HepG2 (cell line): ENCODE results near the gene TMEM98. TPM values are rescaled to one million over a fixed set of nuclear protein-coding genes. Genes with fewer than 3 reads are reported as not detected.
A peak's percentile ranks its signal among the peaks of the same experiment; 100 is the strongest.

ENCODE experiments used
- CCDC6 ChIP-seq: sonication (generic); formaldehyde crosslinking; IDR thresholded peaks from 2 replicates; pipeline ENCODE4 v1.8.1; 2022; ENCODE audit warnings: mild to moderate bottlenecking, missing genetic modification reagents, moderate library complexity
- DNMT1 ChIP-seq: sonication (generic); formaldehyde crosslinking; IDR thresholded peaks from 2 replicates; pipeline ENCODE4 v1.5.1; 2020; ENCODE audit warnings: mild to moderate bottlenecking, missing genetic modification reagents
- FIP1L1 ChIP-seq: fragments of 200-400 bp; formaldehyde crosslinking; IDR thresholded peaks from 2 replicates; pipeline ENCODE4 v1.6.1; 2018; ENCODE audit warnings: low read depth, mild to moderate bottlenecking, low read length, moderate library complexity, borderline replicate concordance; ENCODE audit not compliant: insufficient read depth
- FOXP1 ChIP-seq, 2 experiments: fragments of 450-650 bp in 1 of 2; IDR thresholded peaks; 2 replicates each; pipeline ENCODE4 v1.6.1; 2017 to 2018; ENCODE audit warnings: antibody characterized with exemption in 1 of 2
- GPBP1L1 ChIP-seq: sonication (generic); formaldehyde crosslinking; IDR thresholded peaks from 2 replicates; pipeline ENCODE4 v1.5.0; 2020; ENCODE audit warnings: mild to moderate bottlenecking, missing genetic modification reagents
- KAT2B ChIP-seq: fragments of 150-350 bp; IDR thresholded peaks from 2 replicates; pipeline ENCODE4 v1.6.1; 2014; ENCODE audit warnings: low read depth, low read length, borderline replicate concordance
- MNT ChIP-seq: fragments of 450-650 bp; IDR thresholded peaks from 2 replicates; pipeline ENCODE4 v1.6.1; 2016
- NR2F6 ChIP-seq, 2 experiments: IDR thresholded peaks; 2 replicates each; pipeline ENCODE4 v1.6.1; 2016; ENCODE audit warnings: antibody characterized with exemption in 1 of 2, mild to moderate bottlenecking in 1 of 2
- SNAPC2 ChIP-seq: sonication (generic); formaldehyde crosslinking; IDR thresholded peaks from 2 replicates; pipeline ENCODE4 v1.8.1; 2022; ENCODE audit warnings: mild to moderate bottlenecking, missing genetic modification reagents
- TCF12 ChIP-seq, 2 experiments: fragments of 450-650 bp in 1 of 2; sonication (generic) in 1 of 2; formaldehyde crosslinking in 1 of 2; IDR thresholded peaks; 2 replicates each; pipeline versions ENCODE4 v1.6.1 to v1.8.0; 2017 to 2022; ENCODE audit warnings: antibody characterized with exemption in 1 of 2, mild to moderate bottlenecking in 1 of 2, missing genetic modification reagents in 1 of 2, moderate library complexity in 1 of 2
- TFE3 ChIP-seq: IDR thresholded peaks from 2 replicates; pipeline ENCODE4 v1.6.1; 2016
- ZBTB20 ChIP-seq: sonication (generic); formaldehyde crosslinking; IDR thresholded peaks from 2 replicates; pipeline ENCODE4 v1.8.1; 2023; ENCODE audit warnings: missing genetic modification reagents, low read depth, mild to moderate bottlenecking, borderline replicate concordance
- ZGPAT ChIP-seq: IDR thresholded peaks from 2 replicates; pipeline ENCODE4 v1.6.1; 2016; ENCODE audit warnings: mild to moderate bottlenecking
- ZNF121 ChIP-seq: sonication (generic); formaldehyde crosslinking; IDR thresholded peaks from 2 replicates; pipeline ENCODE4 v1.5.0; 2020; ENCODE audit warnings: mild to moderate bottlenecking, missing genetic modification reagents
- ZNF136 ChIP-seq: sonication (generic); formaldehyde crosslinking; IDR thresholded peaks from 2 replicates; pipeline ENCODE4 v1.8.1; 2022; ENCODE audit warnings: low read depth, mild to moderate bottlenecking, moderate library complexity, missing genetic modification reagents
- ZNF512 ChIP-seq: sonication (generic); formaldehyde crosslinking; IDR thresholded peaks from 2 replicates; pipeline ENCODE4 v1.4.0; 2020; ENCODE audit warnings: mild to moderate bottlenecking, missing genetic modification reagents
- ZNF563 ChIP-seq: sonication (generic); formaldehyde crosslinking; IDR thresholded peaks from 2 replicates; pipeline ENCODE4 v1.8.0; 2022; ENCODE audit warnings: mild to moderate bottlenecking, moderate library complexity, missing genetic modification reagents
- ZNF570 ChIP-seq: sonication (generic); formaldehyde crosslinking; IDR thresholded peaks from 2 replicates; pipeline ENCODE4 v1.4.0; 2020; ENCODE audit warnings: mild to moderate bottlenecking, missing genetic modification reagents, borderline replicate concordance
- ZNF879 ChIP-seq: sonication (generic); formaldehyde crosslinking; IDR thresholded peaks from 2 replicates; pipeline ENCODE4 v1.8.1; 2023; ENCODE audit warnings: missing genetic modification reagents
- polyA plus RNA-seq, 8 experiments: library from polyadenylated mRNA; depleted of rRNA in 3 of 8; stranded (reverse) in 7 of 8; unstranded in 1 of 8; fragments of >200 nt; fragmentation: Illumina TruSeq in 4 of 8; extraction: Trizol in 4 of 8; gene quantifications; 2 replicates each; pipeline versions ENCODE4 v1.2.1 to v1.2.3, GENCODE V29; 2011 to 2016; ENCODE audit warnings: low read depth in 4 of 8, missing spikeins in 1 of 8, mixed read lengths in 1 of 8; ENCODE audit not compliant: insufficient read depth in 1 of 8
- total RNA-seq, 5 experiments: library from RNA; depleted of rRNA; stranded (reverse); fragments of >200 nt; fragmentation: Illumina TruSeq; extraction: Trizol; gene quantifications; 2 replicates each; pipeline ENCODE4 v1.2.3, GENCODE V29; 2016; ENCODE audit warnings: low read depth in 1 of 5

Gene TMEM98
- total and polyA plus RNA-seq, 2 of the 13 experiments (the other 11 are each of a cell fraction or from before 2014, with no cell fraction given): 103 to 175 TPM

- TF ChIP-seq MNT (no peak), ZBTB20 (CRISPR knock-in tag) (peak; percentile 80; the same call in 1 of the 2 replicates), TFE3 (peak; percentile 64), ZNF121 (peak; percentile 60; the same call in 1 of the 2 replicates), KAT2B (no peak), FIP1L1 (no peak), DNMT1 (no peak), GPBP1L1 (no peak), TCF12 (IDR thresholded peaks at IDR 0.05) (no peak), TCF12 (CRISPR knock-in tag; IDR thresholded peaks at IDR 0.05) (no peak), CCDC6 (CRISPR knock-in tag) (no peak), ZNF570 (CRISPR knock-in tag) (no peak), ZGPAT (peak; percentile 42; the same call in 1 of the 2 replicates), ZNF563 (CRISPR knock-in tag) (no peak), SNAPC2 (no peak), ZNF512 (CRISPR knock-in tag) (no peak), ZNF879 (CRISPR knock-in tag) (no peak), FOXP1 (IDR thresholded peaks at IDR 0.05) (no peak), FOXP1 (CRISPR knock-in tag; IDR thresholded peaks at IDR 0.05) (peak; percentile 57), NR2F6 (IDR thresholded peaks at IDR 0.05) (0 out of 2 replicates have a peak, but pooled peaks have one; percentile 48), NR2F6 (CRISPR knock-in tag; IDR thresholded peaks at IDR 0.05) (peak; percentile 62), ZNF136 (no peak)
Observed at GRCh38 chr17:32927201-32927723, 691 bp upstream of the TMEM98 start (continued).
